IPS-18a (cell line): Measurements from ENCODE around the gene ZNF488.

Experiments
- H3K27ac ChIP-seq: one replicate; pipeline ENCODE4 v1.5.1; 2013; ENCODE audit warnings: low read length
- H3K27me3 ChIP-seq: one replicate; pipeline ENCODE4 v1.6.1; 2013; ENCODE audit warnings: mild to moderate bottlenecking, low read length; ENCODE audit not compliant: control insufficient read depth, insufficient read depth
- H3K36me3 ChIP-seq: one replicate; pipeline ENCODE4 v1.6.1; 2013; ENCODE audit warnings: low read depth, low read length; ENCODE audit not compliant: control insufficient read depth
- H3K4me1 ChIP-seq: one replicate; pipeline ENCODE4 v1.6.1; 2013; ENCODE audit warnings: low read depth, low read length; ENCODE audit not compliant: control insufficient read depth
- H3K4me3 ChIP-seq: one replicate; pipeline ENCODE4 v1.5.1; 2013; ENCODE audit warnings: low read length
- H3K9ac ChIP-seq: one replicate; pipeline ENCODE4 v1.6.1; 2013; ENCODE audit warnings: mild to moderate bottlenecking, low read length, moderate library complexity
- H3K9me3 ChIP-seq: one replicate; pipeline ENCODE4 v1.6.1; 2013; ENCODE audit warnings: low read depth, low read length; ENCODE audit not compliant: control insufficient read depth

Gene ZNF488

GRCh38 chr10:47359626-47360418 lies 24.3 kb downstream of the ZNF488 start:
- Histone ChIP-seq H3K9me3 (no peaks in the 10 kb centered on the region), H3K4me1 (no peaks in the 10 kb centered on the region), H3K27me3 (no peaks in the 10 kb centered on the region), H3K4me3 (no peak overlapping the region), H3K27ac (no peak overlapping the region), H3K36me3 (no peaks in the 10 kb centered on the region), H3K9ac (no peak overlapping the region)

- Histone ChIP-seq H3K36me3 (no peaks in the 10 kb centered on the region), H3K27ac (no peak overlapping the region), H3K4me1 (no peaks in the 10 kb centered on the region), H3K9me3 (no peaks in the 10 kb centered on the region), H3K27me3 (no peaks in the 10 kb centered on the region), H3K4me3 (no peak overlapping the region), H3K9ac (no peak overlapping the region)
These were observed 25.0 kb downstream of the ZNF488 start for GRCh38 chr10:47359101-47359500.

GRCh38 chr10:47358457-47358856 lies 25.6 kb downstream of the ZNF488 start:
- Histone ChIP-seq H3K27ac (no peak overlapping the region), H3K9ac (no peak overlapping the region), H3K4me1 (no peaks in the 10 kb centered on the region), H3K4me3 (no peak overlapping the region), H3K9me3 (no peaks in the 10 kb centered on the region), H3K27me3 (no peaks in the 10 kb centered on the region), H3K36me3 (no peaks in the 10 kb centered on the region)

GRCh38 chr10:47357911-47358310 lies 26.2 kb downstream of the ZNF488 start:
- no peaks in the 10 kb centered on the region for H3K36me3 ChIP-seq
- no peaks in the 10 kb centered on the region for H3K27me3 ChIP-seq
- H3K9me3 ChIP-seq: no peaks in the 10 kb centered on the region
- H3K9ac ChIP-seq: no peak overlapping the region
- no peak overlapping the region for H3K4me3 ChIP-seq
- no peaks in the 10 kb centered on the region for H3K4me1 ChIP-seq
- H3K27ac ChIP-seq: no peak overlapping the region

- Histone ChIP-seq H3K4me1 (no peaks in the 10 kb centered on the region), H3K4me3 (no peak overlapping the region), H3K27me3 (no peaks in the 10 kb centered on the region), H3K36me3 (no peaks in the 10 kb centered on the region), H3K9me3 (no peaks in the 10 kb centered on the region), H3K27ac (no peak overlapping the region), H3K9ac (no peak overlapping the region)
These were observed 26.9 kb downstream of the ZNF488 start for GRCh38 chr10:47357131-47357582.

GRCh38 chr10:47356708-47357107 lies 27.4 kb downstream of the ZNF488 start:
- H3K9ac ChIP-seq: no peak overlapping the region
- no peaks in the 10 kb centered on the region for H3K27me3 ChIP-seq
- H3K9me3 ChIP-seq: no peaks in the 10 kb centered on the region
- H3K4me1 ChIP-seq: no peaks in the 10 kb centered on the region
- no peak overlapping the region for H3K27ac ChIP-seq
- H3K4me3 ChIP-seq: no peak overlapping the region
- H3K36me3 ChIP-seq: no peaks in the 10 kb centered on the region

GRCh38 chr10:47354900-47355299 lies 29.2 kb downstream of the ZNF488 start:
- H3K9me3 ChIP-seq: no peaks in the 10 kb centered on the region
- no peak overlapping the region for H3K27ac ChIP-seq
- no peak overlapping the region for H3K9ac ChIP-seq
- H3K27me3 ChIP-seq: no peaks in the 10 kb centered on the region
- no peaks in the 10 kb centered on the region for H3K4me1 ChIP-seq
- no peak overlapping the region for H3K4me3 ChIP-seq
- no peaks in the 10 kb centered on the region for H3K36me3 ChIP-seq

- H3K27ac ChIP-seq: no peak overlapping the region
- H3K4me1 ChIP-seq: no peaks in the 10 kb centered on the region
- H3K36me3 ChIP-seq: no peaks in the 10 kb centered on the region
- H3K9ac ChIP-seq: no peak overlapping the region
- H3K4me3 ChIP-seq: no peak overlapping the region
- H3K27me3 ChIP-seq: no peaks in the 10 kb centered on the region
- H3K9me3 ChIP-seq: no peaks in the 10 kb centered on the region
These were observed 29.9 kb downstream of the ZNF488 start for GRCh38 chr10:47354165-47354564.

GRCh38 chr10:47353351-47353750 lies 30.7 kb downstream of the ZNF488 start:
- Histone ChIP-seq H3K27ac (no peak overlapping the region), H3K4me1 (no peaks in the 10 kb centered on the region), H3K9ac (no peak overlapping the region), H3K4me3 (no peak overlapping the region), H3K9me3 (no peaks in the 10 kb centered on the region), H3K27me3 (no peaks in the 10 kb centered on the region), H3K36me3 (no peaks in the 10 kb centered on the region)

- Histone ChIP-seq H3K9ac (no peak overlapping the region), H3K27ac (no peak overlapping the region), H3K9me3 (no peaks in the 10 kb centered on the region), H3K4me3 (no peak overlapping the region), H3K4me1 (no peaks in the 10 kb centered on the region), H3K27me3 (no peaks in the 10 kb centered on the region), H3K36me3 (no peaks in the 10 kb centered on the region)
These were observed 31.9 kb downstream of the ZNF488 start for GRCh38 chr10:47351899-47352815.

GRCh38 chr10:47350671-47351640 lies 33.1 kb downstream of the ZNF488 start:
- Histone ChIP-seq H3K36me3 (no peaks in the 10 kb centered on the region), H3K27ac (no peak overlapping the region)

More at GRCh38 chr10:47350671-47351640, 33.1 kb downstream of the ZNF488 start:
- Histone ChIP-seq H3K9ac (no peak overlapping the region), H3K9me3 (no peaks in the 10 kb centered on the region), H3K4me1 (no peaks in the 10 kb centered on the region), H3K27me3 (no peaks in the 10 kb centered on the region), H3K4me3 (no peak overlapping the region)
